ENCODE measurements around the gene PHOSPHO1.

GRCh38 chr17:49216953-49217650 lies 13.5 kb downstream of the PHOSPHO1 start:
- TF ChIP-seq CTCF (IDR thresholded peaks at IDR 0.05; ENCODE audit: insufficient read depth, low read length, poor library complexity, severe bottlenecking) = no peak
- no peak for TF ChIP-seq EZH2phosphoT487 (conservative IDR thresholded peaks at IDR 0.05; ENCODE audit: low read length)

Data from SU-DHL-6 (cell line).